Bronchial epithelial cell (primary cell): ENCODE measurements around the gene DNAAF8. TPM values are rescaled to one million over a fixed set of nuclear protein-coding genes. Genes with fewer than 3 reads are reported as not detected.
A peak's percentile ranks its signal among the peaks of the same experiment; 100 is the strongest.

Experiments used
- DNase-seq: peaks from one replicate; pipeline ENCODE4 v3.0.0-alpha.2; 2010; ENCODE audit warnings: low read depth
- FAIRE-seq: peaks from 2 replicates; lab custom pipeline; 2011; peaks lifted over from hg19 to GRCh38; lab: Jason Lieb, UNC
- H3K27me3 ChIP-seq: 2 replicates; pipeline ENCODE4 v1.5.1; 2011; ENCODE audit warnings: low read length; ENCODE audit not compliant: control insufficient read depth, insufficient read depth
- H3K36me3 ChIP-seq: 2 replicates; pipeline ENCODE4 v1.5.1; 2011; ENCODE audit warnings: low read length; ENCODE audit not compliant: control insufficient read depth, insufficient read depth
- H3K4me3 ChIP-seq: 2 replicates; pipeline ENCODE4 v1.5.1; 2011; ENCODE audit warnings: mild to moderate bottlenecking, low read depth, low read length, control low read depth
- total RNA-seq: library from RNA; depleted of rRNA; stranded (reverse); fragments of >200 nt; gene quantifications from 2 replicates; pipeline ENCODE4 v1.2.1, GENCODE V29; 2014
- TF ChIP-seq, protein P1 (sequence below): IDR thresholded peaks from 2 replicates; pipeline ENCODE4 v1.5.1; 2011; ENCODE audit warnings: mild to moderate bottlenecking, moderate library complexity, low read length, control low read depth, inconsistent platforms; ENCODE audit not compliant: insufficient read depth, severe bottlenecking

The DNAAF8 gene
- total RNA-seq, 1 donor from 2014 or later: under 0.01 TPM

DNA sequence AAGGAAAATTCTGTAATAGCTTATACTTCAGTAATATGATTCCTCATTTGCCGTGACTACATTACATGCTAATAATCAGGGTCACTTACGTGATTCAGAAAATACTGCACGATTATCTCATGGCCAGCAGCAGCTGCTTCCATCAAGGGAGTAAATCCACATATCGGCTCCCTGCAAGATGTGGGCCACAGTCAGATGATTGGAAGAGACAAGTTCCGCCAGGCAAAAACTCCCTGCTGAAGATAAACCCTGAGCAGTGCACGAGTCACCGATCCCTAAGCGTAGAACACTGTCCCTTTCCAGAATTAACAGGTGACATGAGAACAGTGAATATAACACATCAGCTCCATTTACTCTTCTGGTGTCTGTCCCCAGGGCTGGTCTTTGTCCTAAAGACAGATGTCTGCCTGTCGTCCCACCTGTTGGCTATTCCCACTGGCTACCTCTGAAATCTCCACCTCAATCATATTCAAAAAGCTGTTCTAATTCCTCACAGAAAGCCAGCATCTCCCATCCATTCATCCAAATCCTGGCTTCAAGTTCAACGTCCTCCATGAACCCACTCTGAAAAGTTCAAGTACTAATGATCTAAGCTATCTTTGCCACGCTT lies 9.6 kb upstream of the DNAAF8 start:
- H3K36me3 ChIP-seq: peaks cover 11% of the 10 kb centered on the region
- no peaks in the 10 kb centered on the region for H3K27me3 ChIP-seq
- DNase-seq (no peak), FAIRE-seq (peak; percentile 81)
- no peak overlapping the region for H3K4me3 ChIP-seq
- TF ChIP-seq, protein P1, sequence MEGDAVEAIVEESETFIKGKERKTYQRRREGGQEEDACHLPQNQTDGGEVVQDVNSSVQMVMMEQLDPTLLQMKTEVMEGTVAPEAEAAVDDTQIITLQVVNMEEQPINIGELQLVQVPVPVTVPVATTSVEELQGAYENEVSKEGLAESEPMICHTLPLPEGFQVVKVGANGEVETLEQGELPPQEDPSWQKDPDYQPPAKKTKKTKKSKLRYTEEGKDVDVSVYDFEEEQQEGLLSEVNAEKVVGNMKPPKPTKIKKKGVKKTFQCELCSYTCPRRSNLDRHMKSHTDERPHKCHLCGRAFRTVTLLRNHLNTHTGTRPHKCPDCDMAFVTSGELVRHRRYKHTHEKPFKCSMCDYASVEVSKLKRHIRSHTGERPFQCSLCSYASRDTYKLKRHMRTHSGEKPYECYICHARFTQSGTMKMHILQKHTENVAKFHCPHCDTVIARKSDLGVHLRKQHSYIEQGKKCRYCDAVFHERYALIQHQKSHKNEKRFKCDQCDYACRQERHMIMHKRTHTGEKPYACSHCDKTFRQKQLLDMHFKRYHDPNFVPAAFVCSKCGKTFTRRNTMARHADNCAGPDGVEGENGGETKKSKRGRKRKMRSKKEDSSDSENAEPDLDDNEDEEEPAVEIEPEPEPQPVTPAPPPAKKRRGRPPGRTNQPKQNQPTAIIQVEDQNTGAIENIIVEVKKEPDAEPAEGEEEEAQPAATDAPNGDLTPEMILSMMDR: no peak

- H3K36me3 ChIP-seq: peaks cover 15% of the 10 kb centered on the region
These were observed 7.7 kb upstream of the DNAAF8 start for GRCh38 chr16:4726616-4727015.

DNA sequence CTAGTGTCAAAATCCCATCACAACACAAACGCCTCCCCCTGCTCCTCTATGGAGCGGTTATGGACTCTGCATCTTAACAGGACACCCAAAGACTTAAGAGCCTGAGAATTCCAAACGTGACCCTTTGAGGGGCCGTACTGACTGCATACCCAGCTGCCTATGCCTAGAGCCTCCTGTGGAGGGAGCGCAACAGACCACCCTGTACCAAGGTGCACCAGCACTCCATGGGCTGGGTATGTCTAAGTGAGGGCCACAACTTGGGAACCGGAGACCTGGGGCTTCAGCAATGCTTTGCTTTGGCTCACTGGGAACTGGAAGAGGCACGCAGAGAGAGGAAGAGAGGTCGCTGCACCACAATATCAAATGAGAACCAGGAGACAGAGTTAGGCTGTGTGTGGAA lies 5.7 kb upstream of the DNAAF8 start:
- TF ChIP-seq, protein P1: no peak
- DNase-seq (no peak), FAIRE-seq (no peak)
- Histone ChIP-seq H3K36me3 (peaks cover 15% of the 10 kb centered on the region), H3K4me3 (no peak overlapping the region), H3K27me3 (no peaks in the 10 kb centered on the region)

More at GRCh38 chr16:4726616-4727015, 7.7 kb upstream of the DNAAF8 start:
- no peak for DNase-seq
- TF ChIP-seq, protein P1: no peak
- no peak overlapping the region for H3K4me3 ChIP-seq
- no peaks in the 10 kb centered on the region for H3K27me3 ChIP-seq
- no peak for FAIRE-seq

DNA sequence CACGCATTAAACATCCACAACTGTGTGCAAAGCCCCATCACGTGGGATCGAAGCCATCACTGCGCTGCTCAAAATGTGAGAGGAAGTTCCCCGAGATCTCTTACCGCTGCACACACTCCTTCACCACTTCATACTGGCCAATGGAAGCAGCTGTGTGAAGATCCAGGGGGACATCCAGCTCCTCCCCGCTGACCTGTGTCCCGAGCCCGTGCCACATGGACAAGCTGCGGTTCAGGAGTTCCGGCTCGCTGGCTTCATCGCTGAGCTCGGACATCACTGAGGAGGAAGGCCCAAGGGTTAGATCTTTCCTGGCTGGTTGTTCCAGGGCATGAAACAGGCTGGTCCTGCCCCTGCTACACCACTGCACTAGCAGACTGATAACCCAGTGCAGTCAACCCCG lies 4.5 kb upstream of the DNAAF8 start:
- TF ChIP-seq, protein P1: no peak
- DNase-seq: no peak
- Histone ChIP-seq H3K4me3 (no peak overlapping the region), H3K36me3 (peaks cover 13% of the 10 kb centered on the region), H3K27me3 (no peaks in the 10 kb centered on the region)
- FAIRE-seq: no peak

- Histone ChIP-seq H3K36me3 (peaks cover 5% of the 10 kb centered on the region), H3K4me3 (peak overlapping the region; percentile 98), H3K27me3 (no peaks in the 10 kb centered on the region)
- TF ChIP-seq, protein P1: no peak
- FAIRE-seq: no peak
- DNase-seq: no peak
These were observed 1.1 kb upstream of the DNAAF8 start for GRCh38 chr16:4733211-4733742.

GRCh38 chr16:4733747-4734062 lies 632 bp upstream of the DNAAF8 start:
- Histone ChIP-seq H3K36me3 (peaks cover 3% of the 10 kb centered on the region), H3K4me3 (peak overlapping the region; percentile 98), H3K27me3 (no peaks in the 10 kb centered on the region)
- TF ChIP-seq, protein P1: no peak
- FAIRE-seq: no peak
- no peak for DNase-seq
